ENCODE results near the gene ABCA13.

ABCA13 gene

GRCh38 chr7:48360574-48360973 lies 189.3 kb downstream of the ABCA13 start:
- no peak overlapping the region for H3K9ac ChIP-seq
- H3K4me2 ChIP-seq (ENCODE audit: low read length): no peak overlapping the region
- no peaks in the 10 kb centered on the region for H3K9me3 ChIP-seq (ENCODE audit: control insufficient read depth, low read length)
- H3K27ac ChIP-seq: no peak overlapping the region
- H3K4me1 ChIP-seq: no peaks in the 10 kb centered on the region
- no peaks in the 10 kb centered on the region for H3K27me3 ChIP-seq (ENCODE audit: control insufficient read depth, insufficient read depth, low read length)
- H2AFZ ChIP-seq: no peak overlapping the region
- H3K4me3 ChIP-seq (ENCODE audit: low read depth, low read length): no peak overlapping the region
- TF ChIP-seq CTCF (IDR thresholded peaks at IDR 0.05): no peak
- no peaks in the 10 kb centered on the region for H3K36me3 ChIP-seq (ENCODE audit: control insufficient read depth, insufficient read depth, low read length)
- no peaks in the 10 kb centered on the region for H3K79me2 ChIP-seq

- H3K79me2 ChIP-seq: no peaks in the 10 kb centered on the region
- no peak overlapping the region for H3K9ac ChIP-seq
- TF ChIP-seq CTCF (IDR thresholded peaks at IDR 0.05): no peak
- H3K9me3 ChIP-seq (ENCODE audit: control insufficient read depth, low read length): no peaks in the 10 kb centered on the region
- H3K4me2 ChIP-seq (ENCODE audit: low read length): no peak overlapping the region
- no peak overlapping the region for H2AFZ ChIP-seq
- H3K4me3 ChIP-seq (ENCODE audit: low read depth, low read length): no peak overlapping the region
- H3K27ac ChIP-seq: no peak overlapping the region
- no peaks in the 10 kb centered on the region for H3K36me3 ChIP-seq (ENCODE audit: control insufficient read depth, insufficient read depth, low read length)
- H3K4me1 ChIP-seq: no peaks in the 10 kb centered on the region
- no peaks in the 10 kb centered on the region for H3K27me3 ChIP-seq (ENCODE audit: control insufficient read depth, insufficient read depth, low read length)
Measured at GRCh38 chr7:48363174-48363573, 191.9 kb downstream of the ABCA13 start.

GRCh38 chr7:48365010-48365409 lies 193.8 kb downstream of the ABCA13 start:
- H3K9me3 ChIP-seq (ENCODE audit: control insufficient read depth, low read length): no peaks in the 10 kb centered on the region
- H3K4me3 ChIP-seq (ENCODE audit: low read depth, low read length): no peak overlapping the region
- no peaks in the 10 kb centered on the region for H3K36me3 ChIP-seq (ENCODE audit: control insufficient read depth, insufficient read depth, low read length)
- H3K9ac ChIP-seq: no peak overlapping the region
- no peaks in the 10 kb centered on the region for H3K4me1 ChIP-seq
- no peak overlapping the region for H2AFZ ChIP-seq
- H3K4me2 ChIP-seq (ENCODE audit: low read length): no peak overlapping the region
- no peaks in the 10 kb centered on the region for H3K27me3 ChIP-seq (ENCODE audit: control insufficient read depth, insufficient read depth, low read length)
- H3K27ac ChIP-seq: no peak overlapping the region
- H3K79me2 ChIP-seq: no peaks in the 10 kb centered on the region
- no peak for TF ChIP-seq CTCF (IDR thresholded peaks at IDR 0.05)

GRCh38 chr7:48366096-48366495 lies 194.8 kb downstream of the ABCA13 start:
- no peaks in the 10 kb centered on the region for H3K79me2 ChIP-seq
- no peaks in the 10 kb centered on the region for H3K27me3 ChIP-seq (ENCODE audit: control insufficient read depth, insufficient read depth, low read length)
- no peak overlapping the region for H3K4me3 ChIP-seq (ENCODE audit: low read depth, low read length)
- H2AFZ ChIP-seq: no peak overlapping the region
- H3K9ac ChIP-seq: no peak overlapping the region
- H3K9me3 ChIP-seq (ENCODE audit: control insufficient read depth, low read length): no peaks in the 10 kb centered on the region
- no peaks in the 10 kb centered on the region for H3K4me1 ChIP-seq
- no peak for TF ChIP-seq CTCF (IDR thresholded peaks at IDR 0.05)
- H3K36me3 ChIP-seq (ENCODE audit: control insufficient read depth, insufficient read depth, low read length): no peaks in the 10 kb centered on the region
- H3K27ac ChIP-seq: no peak overlapping the region
- H3K4me2 ChIP-seq (ENCODE audit: low read length): no peak overlapping the region

- no peak for TF ChIP-seq CTCF (IDR thresholded peaks at IDR 0.05)
- no peak overlapping the region for H3K27ac ChIP-seq
- no peaks in the 10 kb centered on the region for H3K9me3 ChIP-seq (ENCODE audit: control insufficient read depth, low read length)
- H3K36me3 ChIP-seq (ENCODE audit: control insufficient read depth, insufficient read depth, low read length): no peaks in the 10 kb centered on the region
- no peak overlapping the region for H3K9ac ChIP-seq
- H3K4me3 ChIP-seq (ENCODE audit: low read depth, low read length): no peak overlapping the region
- H3K27me3 ChIP-seq (ENCODE audit: control insufficient read depth, insufficient read depth, low read length): no peaks in the 10 kb centered on the region
- no peak overlapping the region for H2AFZ ChIP-seq
- no peak overlapping the region for H3K4me2 ChIP-seq (ENCODE audit: low read length)
- no peaks in the 10 kb centered on the region for H3K4me1 ChIP-seq
- H3K79me2 ChIP-seq: no peaks in the 10 kb centered on the region
Measured at GRCh38 chr7:48376263-48376662, 205.0 kb downstream of the ABCA13 start.

Measured in parathyroid adenoma (tissue), 2 donors.